Inflammatory macrophage (primary cell): ENCODE measurements around the gene METTL21C.
A peak's percentile ranks its signal among the peaks of the same experiment; 100 is the strongest.

Source experiments
- DNase-seq, 2 donors: peaks; one replicate each; pipeline ENCODE4 v3.0.0-alpha.2; 2020 to 2022
- total RNA-seq, 18 experiments: gene quantifications; one replicate each; lab custom pipeline; 2026; ENCODE audit warnings: mixed read lengths in 6 of 18, inconsistent platforms in 2 of 18; lab: John Stamatoyannopoulos, UW

METTL21C gene
- 0 to 0.10 (median 0) reads per million in 18 experiments for total RNA-seq

DNA sequence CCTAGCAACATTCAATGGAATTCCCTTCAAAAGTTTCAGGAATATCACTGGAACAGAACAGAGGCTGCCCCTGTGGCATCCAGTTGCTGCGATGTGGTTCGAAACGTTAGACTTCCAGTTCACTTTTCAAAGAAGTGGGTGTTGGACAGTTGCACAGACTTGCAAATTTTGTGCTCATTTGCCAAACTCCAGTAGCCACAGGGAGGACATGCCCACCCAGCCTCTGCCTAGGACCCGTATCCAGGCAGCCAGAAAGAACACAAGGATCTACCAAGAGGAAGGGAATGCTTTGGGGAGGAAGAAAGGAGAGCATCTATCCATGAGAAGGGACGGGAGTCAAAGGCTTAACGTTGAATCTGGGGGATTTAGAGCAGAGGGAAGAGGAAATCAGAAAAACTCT lies at the start of gene METTL21C:
Gene METTL21C, minus strand, starts transcription at position 108 of the 400 bp plus-strand sequence. CDS start 546 bp downstream, outside the sequence.
- no peak for DNase-seq

DNA sequence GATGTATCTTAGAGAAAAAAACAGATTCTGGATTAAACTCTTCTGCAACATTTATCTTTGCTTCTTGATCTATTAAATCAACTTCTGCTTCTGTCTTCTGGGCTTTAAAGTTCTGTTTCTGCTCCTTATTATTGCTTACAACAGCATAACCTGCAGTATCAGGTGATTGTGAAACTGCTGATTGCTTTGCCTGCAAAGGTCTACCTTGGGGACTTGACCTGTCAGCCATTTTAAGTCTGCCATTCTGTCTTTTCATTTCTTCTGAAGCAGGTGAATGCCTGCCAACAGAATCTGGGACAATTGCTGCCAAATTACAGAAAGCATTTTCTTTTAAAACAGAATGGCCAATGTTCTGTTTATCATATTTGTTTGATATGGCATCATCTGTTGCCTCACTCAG lies 47.7 kb upstream of the METTL21C start:
- no peak for DNase-seq

DNA sequence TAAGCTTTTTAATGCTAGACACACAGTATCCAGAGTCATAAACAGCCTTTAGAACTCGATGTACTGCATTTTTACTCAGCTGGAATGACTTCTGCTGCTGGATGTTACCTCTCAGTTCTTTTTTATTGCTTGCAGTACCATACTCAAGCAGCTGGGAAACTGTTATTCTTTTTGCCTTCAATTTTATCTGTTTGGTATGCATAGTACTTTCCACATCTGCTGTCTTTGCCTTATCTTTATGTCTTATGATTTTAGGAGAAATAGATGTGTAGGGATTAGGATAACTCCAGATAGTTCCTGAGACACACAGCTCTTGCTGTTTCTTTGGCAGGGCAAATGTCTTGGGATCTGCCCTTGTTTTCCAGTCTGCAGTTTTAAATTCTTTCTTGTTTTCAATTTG lies 47.3 kb upstream of the METTL21C start:
- DNase-seq: no peak

DNA sequence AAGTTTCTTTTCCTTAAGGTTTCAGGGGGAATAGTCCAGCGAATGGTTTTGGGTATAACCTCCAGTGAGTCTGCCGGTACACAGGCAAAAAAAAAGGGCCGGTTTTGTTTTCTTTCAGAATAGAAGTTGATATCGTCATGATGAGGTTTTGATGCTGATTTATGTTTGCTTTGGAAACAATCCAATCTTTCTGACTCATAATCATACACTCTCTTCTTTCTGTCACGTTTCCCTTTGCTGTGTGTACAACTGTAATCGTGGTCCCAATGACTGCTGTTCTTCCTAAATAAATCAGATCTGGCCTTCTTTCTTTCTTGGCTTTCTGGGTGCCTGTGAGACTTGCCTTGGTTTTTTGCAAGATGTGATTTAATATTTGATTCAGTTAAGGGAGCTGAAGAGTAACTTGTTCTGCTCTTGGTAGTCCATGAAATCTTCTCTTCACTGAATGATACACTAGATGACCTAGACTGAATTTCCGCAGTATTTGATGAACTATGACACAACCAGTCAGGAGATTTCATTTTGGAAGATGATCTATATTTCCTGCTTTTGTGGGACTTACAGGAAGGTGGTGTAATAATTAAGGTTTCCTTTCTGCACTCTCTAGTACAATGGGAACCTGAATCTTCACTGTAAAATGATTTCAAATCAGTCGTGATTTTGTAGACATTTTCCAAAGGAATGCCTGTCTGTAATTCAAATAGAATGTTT lies 34.9 kb upstream of the METTL21C start:
- peak in 1 of 2 donors; percentile 37 for DNase-seq

DNA sequence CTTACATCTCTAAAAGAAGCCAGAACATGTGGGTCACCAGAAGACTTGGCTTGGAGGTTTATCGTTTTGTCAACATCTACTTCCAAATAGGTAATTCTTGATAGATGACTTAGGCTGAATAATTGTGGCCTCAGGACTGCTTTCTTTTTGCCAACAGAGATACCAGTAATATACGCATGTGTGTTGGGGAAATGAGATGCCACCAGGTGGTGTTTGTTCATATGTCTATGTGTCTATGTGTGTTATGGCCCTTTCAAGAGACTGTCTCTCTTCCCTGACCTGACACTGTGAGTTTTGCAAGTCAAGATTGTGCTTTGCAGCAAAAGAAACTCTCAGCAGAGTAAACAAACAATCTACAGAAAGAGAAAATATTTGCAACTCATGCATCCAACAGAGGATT lies 31.6 kb upstream of the METTL21C start:
- no peak for DNase-seq

DNA sequence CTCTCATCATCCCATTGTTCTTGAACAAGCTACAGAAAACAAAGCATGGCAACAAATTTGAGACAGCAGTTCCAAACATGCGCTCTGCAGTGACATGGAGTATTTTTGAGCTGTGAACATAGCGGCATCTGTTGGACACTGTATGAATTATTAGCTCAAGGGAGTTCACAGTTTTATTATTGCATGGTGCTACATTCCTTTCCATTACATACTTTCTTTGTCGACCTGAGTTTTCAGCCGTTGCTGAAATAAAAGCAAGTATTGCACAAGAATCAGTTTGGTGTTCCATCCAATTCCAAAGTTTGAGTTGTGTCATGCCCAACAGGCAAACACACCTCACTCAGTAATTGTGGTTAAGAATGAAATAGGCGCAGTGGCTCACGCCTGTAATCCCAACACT lies 30.1 kb upstream of the METTL21C start:
- no peak for DNase-seq

DNA sequence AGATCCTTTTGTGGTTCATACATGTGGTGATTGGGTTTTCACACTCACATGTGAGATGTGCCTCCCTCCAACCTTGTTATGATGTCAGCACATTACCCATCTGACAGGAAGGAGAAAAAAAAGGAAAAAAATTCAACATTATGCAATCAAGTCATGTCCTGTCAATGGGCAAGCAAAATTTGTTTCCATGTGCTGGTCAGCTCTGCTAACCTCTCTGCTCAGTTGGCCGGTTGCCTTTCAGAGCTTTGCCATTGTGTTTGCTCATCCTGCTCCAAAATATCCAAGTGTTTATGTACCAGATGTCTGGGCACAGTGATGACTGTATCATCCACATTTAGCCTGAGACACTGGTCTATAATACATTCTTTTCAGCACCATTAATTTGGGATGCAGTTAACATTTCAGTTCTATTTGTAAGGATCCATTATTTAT lies 27.0 kb upstream of the METTL21C start:
- peak in 1 of 2 donors; percentile 16 for DNase-seq

DNA sequence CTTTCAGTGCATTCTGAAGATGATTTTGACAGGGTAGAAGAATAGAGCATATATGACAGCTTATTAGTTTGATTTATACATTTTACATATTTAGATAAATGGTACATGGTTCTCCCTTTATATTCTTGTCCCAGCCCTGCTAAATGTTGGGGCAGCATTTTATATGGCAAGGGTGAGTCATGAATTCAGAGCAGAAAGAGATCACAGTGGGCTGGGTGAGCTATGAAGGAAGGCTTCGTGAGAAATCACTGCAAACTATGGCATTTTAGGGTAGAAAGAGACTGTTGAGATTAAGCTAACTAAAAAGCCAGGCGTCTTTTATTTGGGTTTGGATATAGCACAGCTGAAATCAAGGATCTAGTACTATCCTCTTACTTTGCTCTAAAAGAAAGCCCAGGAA lies 23.9 kb upstream of the METTL21C start:
- no peak for DNase-seq

DNA sequence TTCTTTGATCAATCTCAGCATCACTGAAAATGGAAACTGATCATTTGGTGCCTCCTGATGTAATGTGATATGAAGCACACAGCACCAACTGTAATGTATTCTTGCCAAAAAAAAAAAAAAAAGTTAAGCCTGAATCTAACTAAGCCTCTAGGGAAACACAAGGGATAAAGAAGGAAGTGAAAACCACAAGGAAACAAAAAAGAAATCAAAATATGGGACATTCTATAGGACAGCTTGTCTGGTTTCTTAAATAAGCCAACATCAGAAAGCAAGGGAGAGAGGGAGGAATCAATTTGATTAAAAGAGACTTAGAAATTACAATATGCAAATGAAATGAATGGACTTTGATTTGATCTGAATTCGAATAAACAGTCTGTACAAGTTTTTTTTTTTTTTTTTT lies 20.6 kb upstream of the METTL21C start:
- DNase-seq: no peak

DNA sequence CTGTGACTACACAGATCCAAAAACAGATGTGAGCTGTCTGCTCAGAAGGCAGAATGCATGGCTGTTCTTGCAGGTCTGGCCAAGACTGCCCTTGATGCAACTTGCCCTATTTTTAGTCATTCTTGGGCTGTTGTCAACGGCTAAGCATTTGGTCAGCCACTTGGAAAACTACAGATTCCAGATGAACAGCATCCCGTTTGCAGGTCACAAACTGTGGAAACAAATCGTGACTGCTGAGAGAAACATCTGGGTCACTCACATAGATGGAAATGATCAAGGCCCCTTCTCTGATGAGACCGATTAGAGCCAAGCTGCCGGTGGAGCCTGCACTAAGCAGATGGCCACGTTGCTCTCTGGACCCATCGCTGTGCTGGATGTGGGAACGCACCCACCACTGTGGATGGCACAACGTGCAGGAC lies 15.4 kb upstream of the METTL21C start:
- DNase-seq: no peak

DNA sequence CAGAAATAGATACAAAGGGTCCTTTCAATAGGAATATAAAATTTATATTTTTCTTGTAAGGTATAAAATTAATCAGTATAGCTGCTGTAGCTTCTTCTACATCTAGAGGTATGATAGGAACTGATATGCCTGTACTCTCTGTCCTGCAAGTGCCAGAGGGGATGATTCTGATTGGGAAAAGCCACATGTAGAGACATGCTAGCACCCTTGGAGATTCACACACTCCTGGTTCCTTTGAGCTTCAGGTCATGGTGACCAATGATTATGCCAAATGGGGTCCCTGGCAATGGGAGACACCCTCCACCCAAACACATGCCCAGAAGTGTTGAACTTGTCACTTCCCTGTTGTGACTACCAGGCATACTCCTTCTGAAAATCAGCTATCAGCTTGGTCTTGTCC lies 14.7 kb upstream of the METTL21C start:
- no peak for DNase-seq

DNA sequence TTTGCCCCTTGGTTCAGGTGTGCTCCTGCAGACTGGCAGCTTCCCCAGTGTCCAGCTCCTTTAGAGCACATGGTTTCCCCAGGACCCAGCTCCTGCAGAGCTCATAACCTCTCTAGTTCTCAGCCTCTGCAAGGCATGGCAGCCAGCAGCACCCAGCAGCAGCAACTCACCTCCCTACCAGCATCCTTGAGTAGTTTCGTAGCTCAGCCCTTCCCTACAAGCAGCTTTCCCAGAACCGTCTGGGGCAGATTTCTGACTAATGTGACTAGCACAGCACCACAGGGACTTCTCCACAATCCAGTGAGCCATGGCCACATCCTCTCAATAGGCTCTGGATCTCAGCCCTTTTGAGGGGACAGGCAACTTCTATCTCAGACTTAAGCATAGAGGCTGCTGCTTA lies 14.1 kb upstream of the METTL21C start:
- no peak for DNase-seq

DNA sequence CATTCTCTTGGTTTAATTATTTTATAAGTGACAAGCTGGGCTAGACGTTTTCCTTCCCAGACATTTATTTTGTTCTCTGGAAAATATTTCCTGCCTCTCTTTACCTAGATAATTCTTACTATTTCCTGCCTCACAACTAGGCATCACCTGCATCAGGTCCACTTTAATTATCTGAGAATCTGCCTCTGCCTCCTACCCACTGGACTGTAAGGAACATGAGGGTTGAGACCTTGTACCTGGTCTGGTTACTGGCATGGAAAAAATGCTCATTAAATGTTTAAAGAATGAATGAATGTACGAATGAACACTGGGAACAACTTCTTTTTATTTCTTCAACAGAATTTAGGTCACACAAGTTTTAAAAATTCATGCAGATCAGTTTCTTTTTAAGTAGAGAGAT lies 13.4 kb upstream of the METTL21C start:
- DNase-seq: no peak

DNA sequence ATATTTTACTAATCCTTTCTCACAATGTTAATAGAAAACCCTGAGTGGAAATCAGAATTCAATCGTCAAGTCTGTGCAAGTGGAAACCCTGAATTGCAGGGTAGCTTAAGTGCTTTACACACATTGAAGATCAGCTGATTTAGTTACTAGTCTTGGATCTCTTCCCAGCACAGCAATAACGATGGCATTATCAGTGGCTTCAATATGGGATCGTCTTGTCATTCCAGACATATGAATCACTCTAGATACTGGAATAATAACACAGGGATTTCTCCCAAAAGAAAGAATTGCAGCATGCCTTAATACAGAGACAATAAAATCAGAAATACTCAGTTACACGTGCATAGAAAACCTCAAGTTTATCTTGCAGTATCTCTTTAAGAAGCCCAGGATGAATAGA lies 12.6 kb upstream of the METTL21C start:
- DNase-seq: no peak

DNA sequence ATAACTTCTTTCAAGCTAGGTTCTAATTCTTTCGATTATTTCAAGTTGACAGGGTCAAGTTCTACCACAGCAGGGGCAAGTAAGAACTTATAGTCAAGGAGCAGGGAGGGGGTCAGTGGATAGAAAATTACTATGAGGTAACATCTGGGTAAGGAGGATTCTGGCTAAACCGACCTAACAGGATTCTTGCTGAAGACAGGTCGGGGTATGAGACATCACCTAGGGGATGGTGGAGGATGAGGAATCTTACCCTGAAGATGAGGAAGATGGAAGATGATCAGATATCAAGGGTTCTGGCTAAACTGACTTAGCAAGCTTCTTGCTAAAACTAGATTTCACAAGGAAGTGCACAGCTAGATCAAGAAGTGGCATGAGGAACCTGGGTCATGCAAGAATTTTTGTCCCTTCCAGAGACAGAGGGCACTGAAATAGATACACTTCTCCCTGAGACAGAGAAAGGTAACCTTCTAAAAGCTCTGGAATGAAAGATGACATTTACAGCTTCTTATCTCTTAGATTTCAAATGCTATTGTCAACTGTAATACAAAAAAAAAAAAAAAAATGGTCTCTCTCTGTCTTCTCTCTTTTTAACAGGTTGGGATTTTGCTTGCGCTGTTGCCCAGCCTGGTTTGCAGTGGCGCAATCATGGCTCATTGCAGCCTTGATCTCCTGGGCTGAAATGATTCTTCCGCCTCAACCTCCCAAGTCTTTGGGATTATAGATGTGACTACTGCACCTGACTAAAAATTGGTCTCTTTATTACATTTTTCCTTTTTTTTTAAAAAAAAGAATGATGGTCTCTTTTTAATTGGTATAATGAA lies 9.6 kb upstream of the METTL21C start:
- no peak for DNase-seq

DNA sequence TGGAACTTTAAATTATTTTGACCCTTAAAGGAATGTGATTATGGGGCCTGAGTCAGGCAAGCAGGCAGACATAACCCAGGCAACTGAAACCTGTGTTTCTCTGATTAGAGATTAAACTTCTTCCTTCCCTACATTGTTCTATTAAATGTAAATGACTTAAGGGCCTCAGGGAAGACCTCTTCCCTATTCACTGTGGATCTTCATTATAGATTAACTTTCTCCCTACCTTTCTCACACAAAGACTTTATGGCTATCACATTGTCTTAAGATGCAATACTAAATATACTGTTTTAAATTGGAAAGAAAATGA lies 8.8 kb upstream of the METTL21C start:
- DNase-seq: no peak

DNA sequence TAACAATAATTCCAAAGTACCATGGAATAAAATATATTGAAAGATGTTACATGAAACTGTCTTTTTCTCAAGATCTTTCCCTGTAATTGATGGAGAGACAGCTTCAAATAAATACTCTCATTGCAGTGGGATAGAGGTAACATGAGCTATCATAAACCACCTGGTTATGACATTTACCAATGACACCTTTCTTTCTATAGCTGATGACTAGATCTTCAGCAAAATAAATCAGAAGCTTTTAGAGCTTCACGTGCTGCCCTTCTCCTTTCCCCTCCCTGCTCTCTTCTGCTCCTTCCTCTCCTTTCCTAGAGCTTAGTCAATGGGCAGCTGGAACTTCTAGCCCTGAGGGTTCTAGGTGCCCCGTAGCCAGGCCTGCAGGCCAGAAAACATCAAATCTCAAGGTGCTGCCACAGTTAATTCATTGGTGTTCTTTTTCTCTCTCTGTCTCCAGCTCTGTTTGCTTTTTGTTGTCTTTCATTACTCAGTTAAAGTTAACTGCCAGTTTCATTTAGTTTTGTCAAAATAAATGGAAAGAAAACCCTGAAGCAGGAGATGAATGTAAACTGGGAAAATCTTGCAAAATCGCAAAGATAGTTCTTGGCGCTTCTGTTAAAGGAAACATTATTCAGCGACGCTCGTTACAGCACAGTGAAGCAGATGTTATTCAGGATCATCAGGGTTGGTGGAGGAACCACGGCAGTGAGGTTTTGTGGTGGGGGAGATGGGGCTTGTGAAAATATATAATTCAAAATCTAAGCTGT lies 8.3 kb upstream of the METTL21C start:
- no peak for DNase-seq

DNA sequence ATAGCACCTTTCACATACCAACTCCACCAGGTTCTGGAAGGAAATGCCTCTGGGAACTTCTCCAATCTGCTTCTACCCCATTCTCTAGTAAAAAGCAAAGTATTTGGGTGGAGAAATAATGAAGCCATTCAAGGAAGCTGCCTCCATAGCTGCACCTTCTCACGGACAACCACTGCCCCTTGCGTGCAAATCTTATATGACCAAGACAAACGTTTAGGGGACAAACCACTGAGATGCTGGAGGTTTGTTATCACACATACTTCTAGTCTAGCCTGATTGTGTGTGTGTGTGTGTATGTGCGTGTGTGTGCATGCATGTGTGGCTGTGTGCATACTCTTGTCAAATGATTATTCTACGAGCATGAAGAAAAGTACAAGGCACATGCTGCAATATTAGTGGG lies 6.5 kb upstream of the METTL21C start:
- DNase-seq: no peak

DNA sequence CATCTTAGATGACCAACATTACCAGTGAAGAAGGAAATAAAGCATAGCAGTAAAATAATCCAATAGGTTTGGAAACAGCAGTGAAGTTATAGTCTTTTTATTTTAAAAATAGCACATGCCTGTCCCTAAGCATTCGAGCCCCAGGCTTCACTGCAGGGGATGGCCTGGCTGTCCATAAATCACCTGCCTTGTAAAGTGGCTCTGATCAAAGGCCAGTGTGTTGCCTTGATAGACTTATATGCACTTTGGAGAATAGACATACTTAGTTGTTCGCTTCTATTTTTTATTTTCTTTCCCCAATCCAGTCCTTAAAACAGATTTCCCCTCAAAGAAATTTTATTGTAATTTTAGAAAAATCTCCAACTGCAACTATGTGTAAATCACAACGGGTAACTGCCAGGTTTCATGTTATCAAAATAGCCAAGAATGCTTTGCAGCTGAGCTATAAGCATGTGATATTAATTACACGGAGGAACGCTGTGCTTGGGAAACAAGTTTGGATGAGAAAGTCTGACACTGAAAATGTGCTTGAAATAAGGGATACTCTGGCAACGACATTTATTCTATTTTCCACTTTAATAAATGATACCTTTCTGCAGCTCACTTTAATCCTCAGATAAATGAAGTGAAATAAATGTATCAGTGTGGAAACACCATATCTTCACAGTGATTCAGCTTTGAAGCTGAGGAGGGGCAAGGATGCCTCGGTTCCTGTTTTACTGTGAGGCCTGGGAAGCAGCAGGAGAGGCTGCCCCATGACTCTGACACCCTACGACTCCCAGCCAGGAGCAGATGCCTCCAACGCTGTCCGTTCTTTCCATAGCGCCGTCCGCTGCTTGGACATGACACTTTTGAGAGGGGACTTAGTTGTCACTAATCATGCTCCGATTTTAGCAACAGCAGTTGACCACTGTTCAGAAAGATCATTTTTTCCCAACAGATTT lies 5.5 kb upstream of the METTL21C start:
- DNase-seq: no peak

DNA sequence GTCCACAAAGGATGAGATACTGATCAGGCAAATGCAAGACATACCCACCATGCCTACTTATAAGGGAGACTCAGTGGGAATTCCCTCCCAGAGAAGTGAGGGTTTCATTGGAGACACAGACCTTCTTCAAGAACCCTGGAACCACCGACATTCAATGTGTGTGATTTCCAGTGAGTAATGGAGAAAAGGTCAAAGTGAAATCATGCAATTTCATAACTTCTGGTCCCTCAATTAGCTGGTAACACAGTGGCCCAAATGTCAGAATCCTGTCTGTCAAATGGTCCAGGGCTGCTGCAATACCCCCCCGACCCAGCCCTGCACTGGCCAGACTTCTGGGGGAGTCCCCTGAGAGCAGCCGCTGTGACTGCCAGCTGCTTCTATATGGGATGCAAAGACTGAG lies 4.7 kb upstream of the METTL21C start:
- no peak for DNase-seq

DNA sequence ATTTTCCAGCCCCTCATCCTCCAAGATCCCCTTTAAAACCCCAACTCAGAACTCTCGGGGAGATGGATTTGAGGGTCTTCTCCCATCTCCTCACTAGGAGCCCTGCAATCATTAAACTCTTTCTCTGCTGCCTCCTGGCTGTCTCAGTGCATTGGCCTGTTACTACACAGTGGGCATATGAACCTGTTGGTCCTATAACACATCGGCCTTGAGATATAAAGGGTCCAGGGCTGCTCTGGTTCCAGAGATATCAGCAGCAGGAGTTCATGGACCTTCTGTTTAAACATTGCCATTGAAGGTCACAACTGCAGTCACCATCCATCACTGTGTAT lies 3.8 kb upstream of the METTL21C start:
- DNase-seq: no peak

DNA sequence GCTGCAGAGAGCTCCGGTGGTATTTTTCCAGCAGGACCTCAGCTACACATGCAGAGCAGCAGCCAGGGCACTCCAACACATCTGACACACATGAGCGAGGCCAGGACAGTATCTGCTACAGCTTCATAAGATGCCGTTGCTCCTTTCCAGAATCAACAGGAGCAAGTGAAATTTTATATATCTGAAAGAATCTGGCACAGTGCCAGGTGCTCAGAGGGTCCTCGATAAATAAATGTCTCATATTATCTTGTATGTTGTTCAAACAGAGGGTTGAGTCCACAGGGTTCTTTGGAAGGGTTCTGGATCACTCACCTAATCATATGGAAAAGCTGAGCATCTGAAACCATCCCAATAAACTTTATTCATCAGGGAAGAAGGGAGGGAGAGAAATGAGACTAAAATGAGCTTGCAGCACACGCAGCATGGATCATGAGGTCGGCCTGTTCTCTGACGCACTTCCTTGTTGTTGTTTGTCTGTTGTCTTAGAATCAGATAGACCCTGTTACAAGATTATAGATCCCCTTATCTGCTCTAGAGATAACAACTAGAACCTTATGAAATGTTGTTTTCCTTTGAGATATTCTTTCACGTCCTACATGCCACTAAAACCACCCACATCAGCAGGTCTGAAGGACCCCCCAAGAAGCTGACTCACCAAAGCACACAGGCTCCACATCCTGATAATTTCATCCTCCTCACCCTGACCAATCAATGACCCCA lies 3.2 kb upstream of the METTL21C start:
- no peak for DNase-seq
